Ascending aorta (tissue), 2 donors: ENCODE results near the gene HSD3B7. TPM values are rescaled to one million over a fixed set of nuclear protein-coding genes. Genes with fewer than 3 reads are reported as not detected.
"Not testable (repeated sequence)": the region's sequence is repeated elsewhere in the genome, so short reads cannot be mapped to it uniquely, and the experiment has no call there.

Source experiments
- DNase-seq, 2 donors: peaks; one replicate each; pipeline ENCODE4 v3.0.0-alpha.2; 2019; ENCODE audit warnings: low spot score in 2 of 2
- H3K27ac ChIP-seq, 2 donors: fragments of 200-600 bp; sonication (generic); one replicate each; pipeline ENCODE4 v1.5.1; 2016 to 2017; ENCODE audit warnings: mild to moderate bottlenecking in 1 of 2
- H3K27me3 ChIP-seq: fragments of 200-600 bp; sonication (generic); one replicate; pipeline ENCODE4 v1.5.1; 2017
- H3K36me3 ChIP-seq, 2 donors: fragments of 200-600 bp; sonication (generic); one replicate each; pipeline ENCODE4 v1.5.1; 2016
- H3K4me1 ChIP-seq, 2 donors: fragments of 200-600 bp; sonication (generic); one replicate each; pipeline ENCODE4 v1.5.1; 2016 to 2017; ENCODE audit warnings: mild to moderate bottlenecking in 1 of 2
- H3K4me3 ChIP-seq, 2 donors: fragments of 200-600 bp; sonication (generic); one replicate each; pipeline ENCODE4 v1.5.1; 2016 to 2017; ENCODE audit warnings: mild to moderate bottlenecking in 1 of 2
- H3K9me3 ChIP-seq, 2 donors: fragments of 200-600 bp; sonication (generic); one replicate each; pipeline ENCODE4 v1.5.1; 2016
- CTCF ChIP-seq, 3 experiments: fragments of 200-600 bp in 2 of 3; fragments of 450-650 bp in 1 of 3; sonication (generic) in 2 of 3; IDR thresholded peaks; one replicate each; pipeline ENCODE4 v1.5.1; 2016 to 2019; ENCODE audit warnings: antibody characterized with exemption in 3 of 3, mild to moderate bottlenecking in 1 of 3, moderate library complexity in 1 of 3
- intact Hi-C: fragments of 100-400 bp; cut with DNase I; formaldehyde crosslinking; loops from one replicate; pipeline ENCODE4 v1.15.1; 2023
- total RNA-seq: library from RNA; depleted of rRNA; stranded (reverse); fragments of >200 nt; gene quantifications from one replicate; pipeline ENCODE4 v1.1.0, GENCODE V29; 2016

Gene HSD3B7
- total RNA-seq, result 35.2 TPM

- peak within 1 kb of the TSS; percentile 43 to 59 for H3K4me3 ChIP-seq
- no peaks in the 10 kb centered on the region for H3K9me3 ChIP-seq
- DNase-seq, result peak; percentile 69 to 95
- TF ChIP-seq CTCF (IDR thresholded peaks at IDR 0.05), result peak; percentile 94 to 95 (median 95)
- peaks cover 3 to 11% of the 10 kb centered on the region in 2 donors for H3K4me1 ChIP-seq
- intact Hi-C loops, result loop anchor here (1.0 kb wide), 4 partner anchors 48 to 883 kb away; partner anchors contain the start of gene STX4
- peak within 1 kb of the TSS; percentile 14 to 50 for H3K27ac ChIP-seq
- no peaks in the 10 kb centered on the region for H3K27me3 ChIP-seq
- peaks cover 26 to 45% of the 10 kb centered on the region in 2 donors for H3K36me3 ChIP-seq
Measured at GRCh38 chr16:30984669-30985400, at the start of gene HSD3B7. Gene HSD3B7, plus strand, starts transcription at chr16:30985207. Its CDS starts 452 bp downstream, at chr16:30985659.

- DNase-seq, result no peak
- Histone ChIP-seq H3K27me3 (no peaks in the 10 kb centered on the region), H3K4me1 (peaks cover 0 to 11% of the 10 kb centered on the region in 2 donors), H3K4me3 (no peak overlapping the region), H3K9me3 (no peaks in the 10 kb centered on the region), H3K36me3 (peaks cover 13 to 19% of the 10 kb centered on the region in 2 donors), H3K27ac (peak overlapping the region; percentile 77 to 84)
- no peak for TF ChIP-seq CTCF (IDR thresholded peaks at IDR 0.05)
- intact Hi-C loops, result no loop called here
Measured at GRCh38 chr16:30937692-30938091, 47.3 kb upstream of the HSD3B7 start.

- peaks cover 0 to 11% of the 10 kb centered on the region in 2 donors for H3K4me1 ChIP-seq
- H3K36me3 ChIP-seq, result peaks cover 24 to 25% of the 10 kb centered on the region in 2 donors
- DNase-seq, H3K4me3 ChIP-seq, H3K27ac ChIP-seq, H3K9me3 ChIP-seq, H3K27me3 ChIP-seq, intact Hi-C loops: not testable (repeated sequence)
Measured at GRCh38 chr16:30939571-30939970, 45.4 kb upstream of the HSD3B7 start.

- peak; percentile 81 to 92 (median 91) for TF ChIP-seq CTCF (IDR thresholded peaks at IDR 0.05)
- Histone ChIP-seq H3K27me3 (no peaks in the 10 kb centered on the region), H3K9me3 (no peaks in the 10 kb centered on the region), H3K4me1 (peaks cover 0 to 11% of the 10 kb centered on the region in 2 donors), H3K36me3 (peaks cover 22 to 26% of the 10 kb centered on the region in 2 donors), H3K4me3 (no peak overlapping the region), H3K27ac (peak overlapping the region; percentile 19 to 27)
- DNase-seq, result no peak
- intact Hi-C loops, result loop anchor here (2.0 kb wide), 1 partner anchor 17 kb away; no protein-coding TSS in a partner anchor
Measured at GRCh38 chr16:30941600-30942425, 43.2 kb upstream of the HSD3B7 start.

- H3K27ac ChIP-seq, result peak overlapping the region; percentile 19 to 27
- intact Hi-C loops, result no loop called here
Measured at GRCh38 chr16:30942426-30942806, 42.6 kb upstream of the HSD3B7 start.

More at GRCh38 chr16:30942426-30942806, 42.6 kb upstream of the HSD3B7 start:
- Histone ChIP-seq H3K36me3 (peaks cover 24 to 26% of the 10 kb centered on the region in 2 donors), H3K4me3 (no peak overlapping the region), H3K4me1 (peaks cover 0 to 11% of the 10 kb centered on the region in 2 donors), H3K27me3 (no peaks in the 10 kb centered on the region), H3K9me3 (no peaks in the 10 kb centered on the region)
- no peak for TF ChIP-seq CTCF (IDR thresholded peaks at IDR 0.05)
- no peak for DNase-seq
